GM21786 (cell line): ENCODE results near the gene PHACTR2.
A peak's percentile ranks its signal among the peaks of the same experiment; 100 is the strongest.

ENCODE experiments used
- ATAC-seq: cut with Tn5 transposase; IDR thresholded peaks from one replicate; pipeline ENCODE4 v1.9.1; 2021; ENCODE audit not compliant: unreplicated experiment

PHACTR2 gene

GRCh38 chr6:143803769-143804568 is 126.2 kb downstream of the PHACTR2 start:
- no peak for ATAC-seq

DNA sequence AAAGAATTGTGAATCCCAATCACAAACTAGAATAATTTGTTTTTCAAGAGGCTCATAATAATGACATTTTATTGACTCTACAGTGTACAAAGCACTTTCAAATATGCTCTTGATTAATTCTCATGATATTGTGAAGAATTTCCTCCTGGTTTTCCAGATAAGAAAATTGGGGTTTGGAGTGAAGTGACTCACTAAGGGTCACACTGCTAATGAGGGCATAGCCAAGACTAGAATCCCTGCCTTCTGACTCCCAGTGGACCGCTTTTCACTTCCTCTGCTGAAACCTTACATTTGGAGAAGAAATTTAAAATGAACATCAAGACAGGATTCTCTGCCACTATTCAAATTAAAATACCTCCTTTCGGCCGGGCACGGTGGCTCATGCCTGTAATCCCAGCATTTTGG is 127.1 kb downstream of the PHACTR2 start:
- ATAC-seq: no peak

DNA sequence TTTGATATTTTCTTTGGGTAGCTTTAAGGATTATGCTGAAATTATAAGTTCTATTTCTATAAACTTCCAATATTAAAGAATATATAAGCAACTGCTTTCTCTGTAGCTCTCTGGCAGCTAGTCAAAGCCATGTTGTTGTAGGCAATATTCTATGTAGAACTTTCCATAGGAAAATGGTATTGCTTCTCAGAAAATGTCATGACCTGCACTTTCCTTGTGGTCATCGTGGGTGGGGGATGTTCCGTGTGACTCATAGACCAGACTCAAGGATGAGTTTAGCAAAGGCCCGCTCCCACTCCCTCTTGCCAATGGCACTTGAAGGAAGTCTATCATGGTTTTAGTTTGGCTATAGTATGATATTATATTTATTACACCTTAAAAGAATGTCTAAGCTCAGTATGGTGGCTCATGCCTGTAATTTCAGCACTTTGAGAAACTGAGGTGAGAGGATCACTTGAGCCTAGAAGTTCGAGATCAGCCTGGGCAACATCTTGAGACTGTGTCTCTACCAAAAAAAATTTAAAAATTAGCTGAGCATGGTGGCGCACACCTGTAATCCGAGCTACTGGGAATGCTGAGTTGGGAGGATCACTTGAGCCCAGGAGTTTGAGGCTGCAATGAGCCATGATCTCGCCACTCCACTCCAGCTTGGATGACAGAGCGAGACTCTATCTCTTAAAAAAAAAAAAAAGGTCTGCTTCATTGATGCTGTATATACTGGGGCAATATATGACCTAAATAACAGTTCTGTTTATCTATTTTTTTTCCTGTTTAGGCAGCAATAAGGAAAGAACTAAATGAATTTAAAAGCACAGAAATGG is 128.7 kb downstream of the PHACTR2 start:
- ATAC-seq: no peak

DNA sequence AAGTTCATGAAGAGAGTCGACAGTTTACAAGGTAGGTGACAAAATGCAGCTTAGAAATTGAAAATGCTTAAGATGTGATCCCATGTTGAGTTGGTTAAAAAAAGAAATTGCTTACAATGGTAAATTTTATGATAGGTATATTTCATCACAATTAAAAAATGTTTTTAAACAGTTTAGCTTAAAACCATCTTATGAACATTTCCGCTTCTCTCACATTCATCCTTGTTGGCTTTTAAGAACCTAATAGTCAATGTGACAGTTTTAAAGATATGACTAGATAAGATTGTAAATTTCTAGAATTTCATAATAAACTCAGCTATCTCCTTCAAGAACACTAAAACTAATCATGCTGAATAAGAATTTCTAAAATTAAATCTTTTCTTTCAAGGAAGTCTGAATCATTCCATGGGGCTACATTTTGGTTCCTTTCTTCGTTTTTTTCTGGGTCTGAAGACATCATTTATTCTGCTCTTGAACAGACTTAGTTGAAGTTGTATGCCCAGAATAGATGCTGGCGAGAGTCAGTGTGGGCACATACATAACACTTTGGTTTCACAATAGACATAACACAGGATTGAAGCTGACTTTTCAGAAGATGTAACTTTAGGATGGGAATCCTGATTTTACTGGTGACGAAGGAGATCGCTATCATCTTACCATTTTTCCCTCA is 129.5 kb downstream of the PHACTR2 start:
- ATAC-seq: no peak

DNA sequence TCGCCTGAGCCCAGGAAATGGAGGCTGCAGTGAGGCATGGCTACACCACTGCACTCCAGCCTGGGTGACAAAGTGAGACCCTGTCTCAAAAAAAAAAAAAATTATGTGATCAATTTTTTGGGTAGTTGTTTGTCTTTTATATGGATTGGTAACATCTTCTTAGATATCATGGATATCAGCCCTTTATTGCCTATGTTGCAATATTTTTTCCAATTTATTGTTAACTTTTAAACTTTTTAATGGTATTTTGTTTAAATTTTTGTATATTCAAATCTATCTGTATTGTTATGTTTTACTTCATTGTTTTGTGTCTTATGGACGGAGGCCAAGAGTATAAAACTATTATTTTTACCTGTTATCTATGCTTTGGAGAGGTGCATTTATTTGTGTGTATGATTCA is 133.0 kb downstream of the PHACTR2 start:
- no peak for ATAC-seq

- no peak for ATAC-seq
These were observed 133.9 kb downstream of the PHACTR2 start for GRCh38 chr6:143811501-143812157.

- no peak for ATAC-seq
These were observed 139.9 kb downstream of the PHACTR2 start for GRCh38 chr6:143817621-143818020.

GRCh38 chr6:143821359-143821758 is 143.6 kb downstream of the PHACTR2 start:
- ATAC-seq: no peak

DNA sequence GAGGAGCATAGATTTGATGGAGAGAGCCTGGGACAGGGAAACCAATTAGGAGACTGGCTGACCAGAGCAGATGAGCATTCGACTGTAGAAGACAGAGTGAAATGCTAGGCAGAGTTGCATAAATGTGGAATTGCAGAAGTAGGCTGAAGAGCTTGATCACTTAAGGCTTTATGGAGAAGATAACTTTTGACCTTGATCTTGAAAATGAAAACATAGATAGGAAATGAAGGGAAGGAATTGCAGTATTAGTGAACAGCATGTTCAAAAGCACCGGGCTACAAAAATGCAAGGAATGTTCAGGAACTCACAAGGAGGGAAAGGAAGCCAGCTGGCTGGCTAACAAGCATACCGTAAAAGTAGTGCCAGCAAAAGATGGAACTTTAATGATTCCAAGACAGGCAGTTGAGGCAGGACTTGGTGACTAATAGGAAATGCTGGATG is 144.8 kb downstream of the PHACTR2 start:
- no peak for ATAC-seq

DNA sequence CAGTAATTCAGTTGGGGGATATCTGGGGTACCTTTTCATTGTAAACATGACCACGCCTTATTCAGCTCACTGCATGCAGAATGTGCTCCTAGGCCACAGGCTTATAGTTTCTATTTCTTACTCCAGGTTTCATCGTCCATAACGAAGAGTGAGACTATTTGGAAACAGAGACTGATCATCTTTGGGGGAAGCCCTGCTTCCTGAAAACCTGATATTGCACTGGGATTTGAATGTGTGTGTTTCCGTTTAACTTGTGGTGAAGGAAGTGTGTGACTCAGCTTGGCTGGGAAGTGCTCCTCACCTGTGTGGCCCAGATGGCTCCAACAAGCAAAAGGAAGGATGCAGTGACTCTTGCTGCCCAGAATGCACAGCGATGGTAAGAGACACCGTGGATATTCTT is 145.8 kb downstream of the PHACTR2 start:
- ATAC-seq: no peak

- ATAC-seq: no peak
These were observed 150.8 kb downstream of the PHACTR2 start for GRCh38 chr6:143828572-143828971.

- ATAC-seq: no peak
These were observed 158.4 kb downstream of the PHACTR2 start for GRCh38 chr6:143836150-143836549.

GRCh38 chr6:143838395-143838794 is 160.6 kb downstream of the PHACTR2 start:
- no peak for ATAC-seq

GRCh38 chr6:143839196-143839595 is 161.4 kb downstream of the PHACTR2 start:
- no peak for ATAC-seq

GRCh38 chr6:143840595-143841265 is 163.0 kb downstream of the PHACTR2 start:
- no peak for ATAC-seq

DNA sequence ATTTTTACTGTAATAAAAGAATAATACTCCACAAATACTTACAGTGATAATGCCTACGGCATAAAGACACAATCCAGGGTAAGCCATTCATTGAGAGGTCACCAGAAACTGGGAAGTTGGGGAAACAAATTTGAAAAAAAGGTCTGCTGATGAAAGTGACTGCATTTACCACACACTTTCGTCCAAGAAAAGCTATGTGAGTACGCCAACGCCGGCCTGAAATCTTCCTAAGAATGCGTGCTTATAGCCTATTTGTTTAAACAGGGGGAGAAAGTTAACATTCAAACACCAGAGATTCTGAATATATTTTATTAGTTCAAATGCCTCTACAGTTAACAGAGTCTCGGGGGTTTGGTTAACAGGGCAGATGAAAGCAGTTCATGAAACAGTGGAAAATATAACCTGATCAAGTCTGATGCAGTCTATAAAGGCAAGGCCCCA is 164.7 kb downstream of the PHACTR2 start:
- ATAC-seq: no peak

GRCh38 chr6:143842902-143843676 is 165.3 kb downstream of the PHACTR2 start, which contains the start of gene LTV1:
Gene LTV1, plus strand, starts transcription at chr6:143843338. Its CDS starts 140 bp downstream, at chr6:143843478.
- peak; percentile 100 for ATAC-seq

DNA sequence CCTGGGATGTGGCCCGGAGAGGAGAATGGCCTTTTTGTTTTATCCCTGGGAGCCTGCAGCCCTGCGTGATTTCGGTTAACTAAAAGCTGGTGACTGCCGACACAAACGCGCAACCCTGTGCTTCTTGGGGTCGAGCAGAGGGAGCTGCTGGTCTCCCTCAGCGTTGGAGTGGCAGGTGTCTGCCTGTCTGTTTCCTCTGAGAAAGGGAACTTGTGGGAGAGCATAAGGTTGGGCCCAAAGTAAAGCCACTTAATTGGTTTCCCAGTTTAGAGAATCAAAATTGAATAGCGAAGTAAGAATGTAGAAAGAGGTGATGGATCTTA is 165.9 kb downstream of the PHACTR2 start:
- peak; percentile 4 for ATAC-seq

- no peak for ATAC-seq
These were observed 166.2 kb downstream of the PHACTR2 start for GRCh38 chr6:143844006-143844405.

DNA sequence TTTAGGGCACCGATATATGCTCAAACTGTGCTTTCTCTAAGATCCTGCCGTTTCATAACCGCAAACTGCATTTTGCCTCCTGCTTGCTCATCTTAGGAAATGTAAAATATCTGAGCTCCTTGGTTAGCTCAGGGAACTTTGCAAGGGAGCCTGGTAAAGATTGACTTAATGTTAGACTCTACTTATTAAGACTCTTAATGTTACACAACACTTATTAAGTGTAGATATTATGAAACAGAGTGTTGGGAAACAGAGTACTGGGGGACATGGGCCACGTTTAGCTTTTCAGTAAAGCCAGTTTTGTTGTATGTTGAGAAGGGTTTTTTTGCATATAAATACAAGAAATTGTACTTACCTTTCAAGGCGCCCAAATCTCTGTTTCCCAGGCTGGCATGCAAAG is 167.3 kb downstream of the PHACTR2 start:
- ATAC-seq: no peak
